IMR-90 (cell line): Measurements from ENCODE around the gene ACOX3.

ENCODE experiments used
- CEBPB ChIP-seq: IDR thresholded peaks from 2 replicates; pipeline ENCODE4 v1.6.1; 2012; ENCODE audit warnings: low read depth, low read length, improper control_type of control experiment
- RAD21 ChIP-seq: IDR thresholded peaks from 2 replicates; pipeline ENCODE4 v1.6.1; 2012; ENCODE audit warnings: low read length, improper control_type of control experiment
- TF ChIP-seq, protein P1 (sequence below): conservative IDR thresholded peaks from 2 replicates; pipeline ENCODE4 v1.5.1; 2012; ENCODE audit warnings: mild to moderate bottlenecking, low read depth, low read length, improper control_type of control experiment

DNA sequence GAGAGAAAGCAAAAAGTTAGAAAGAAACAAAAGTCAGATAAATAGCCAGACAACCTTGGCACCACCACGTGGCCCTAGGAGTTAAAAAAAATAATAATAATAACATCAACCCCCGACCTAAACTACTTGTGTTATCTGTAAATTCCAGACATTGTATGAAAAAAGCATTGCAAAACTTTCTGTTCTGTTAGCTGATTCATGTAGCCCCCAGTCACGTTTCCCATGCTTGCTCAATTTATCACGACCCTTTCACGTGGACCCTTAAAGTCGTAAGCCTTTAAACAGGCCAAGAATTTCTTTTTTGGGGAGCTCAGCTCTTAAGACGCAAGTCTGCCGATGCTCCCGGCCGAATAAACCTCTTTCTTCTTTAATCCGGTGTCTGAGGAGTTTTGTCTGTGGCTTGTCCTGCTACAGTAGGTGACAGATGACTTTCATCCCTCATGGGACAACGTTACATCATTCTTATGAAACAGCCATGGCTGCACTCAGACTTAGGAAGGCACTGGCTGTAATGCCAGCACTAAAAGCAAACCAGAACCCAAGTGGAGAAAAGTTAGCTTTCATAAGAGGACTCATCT lies 520 bp downstream of the ACOX3 start:
- TF ChIP-seq, protein P1, sequence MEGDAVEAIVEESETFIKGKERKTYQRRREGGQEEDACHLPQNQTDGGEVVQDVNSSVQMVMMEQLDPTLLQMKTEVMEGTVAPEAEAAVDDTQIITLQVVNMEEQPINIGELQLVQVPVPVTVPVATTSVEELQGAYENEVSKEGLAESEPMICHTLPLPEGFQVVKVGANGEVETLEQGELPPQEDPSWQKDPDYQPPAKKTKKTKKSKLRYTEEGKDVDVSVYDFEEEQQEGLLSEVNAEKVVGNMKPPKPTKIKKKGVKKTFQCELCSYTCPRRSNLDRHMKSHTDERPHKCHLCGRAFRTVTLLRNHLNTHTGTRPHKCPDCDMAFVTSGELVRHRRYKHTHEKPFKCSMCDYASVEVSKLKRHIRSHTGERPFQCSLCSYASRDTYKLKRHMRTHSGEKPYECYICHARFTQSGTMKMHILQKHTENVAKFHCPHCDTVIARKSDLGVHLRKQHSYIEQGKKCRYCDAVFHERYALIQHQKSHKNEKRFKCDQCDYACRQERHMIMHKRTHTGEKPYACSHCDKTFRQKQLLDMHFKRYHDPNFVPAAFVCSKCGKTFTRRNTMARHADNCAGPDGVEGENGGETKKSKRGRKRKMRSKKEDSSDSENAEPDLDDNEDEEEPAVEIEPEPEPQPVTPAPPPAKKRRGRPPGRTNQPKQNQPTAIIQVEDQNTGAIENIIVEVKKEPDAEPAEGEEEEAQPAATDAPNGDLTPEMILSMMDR = no peak
- no peak for TF ChIP-seq RAD21
- peak; percentile 26; the same call in 1 of the 2 replicates for TF ChIP-seq CEBPB
